Suprapubic skin (tissue), 4 donors: ENCODE results near the gene GDF2. TPM values are rescaled to one million over a fixed set of nuclear protein-coding genes. Genes with fewer than 3 reads are reported as not detected.

Experiments
- DNase-seq, 2 donors: peaks; one replicate each; pipeline ENCODE4 v3.0.0-alpha.2; 2019; ENCODE audit warnings: low spot score in 2 of 2
- H3K27ac ChIP-seq: fragments of 200-600 bp; sonication (generic); one replicate; pipeline ENCODE4 v1.5.1; 2019
- H3K27me3 ChIP-seq: fragments of 200-600 bp; sonication (generic); one replicate; pipeline ENCODE4 v1.5.1; 2019
- H3K36me3 ChIP-seq: fragments of 200-600 bp; sonication (generic); one replicate; pipeline ENCODE4 v1.5.1; 2019
- H3K4me1 ChIP-seq: fragments of 200-600 bp; sonication (generic); one replicate; pipeline ENCODE4 v1.5.1; 2019
- H3K4me3 ChIP-seq: fragments of 200-600 bp; sonication (generic); one replicate; pipeline ENCODE4 v1.5.1; 2019; ENCODE audit warnings: mild to moderate bottlenecking
- H3K9me3 ChIP-seq: fragments of 200-600 bp; sonication (generic); one replicate; pipeline ENCODE4 v1.5.1; 2019
- EP300 ChIP-seq: sonication (generic); formaldehyde crosslinking; IDR thresholded peaks from one replicate; pipeline ENCODE4 v1.6.1; 2017; ENCODE audit warnings: antibody characterized with exemption
- POLR2A ChIP-seq, 2 donors: fragments of 450-650 bp; IDR thresholded peaks; one replicate each; pipeline ENCODE4 v1.6.1; 2017; ENCODE audit warnings: antibody characterized with exemption in 2 of 2, mild to moderate bottlenecking in 2 of 2, moderate library complexity in 2 of 2
- POLR2AphosphoS5 ChIP-seq, 3 donors: sonication (generic); formaldehyde crosslinking; IDR thresholded peaks; one replicate each; pipeline ENCODE4 v1.6.1; 2017; ENCODE audit warnings: antibody characterized with exemption in 3 of 3
- WGBS: methylation state at CpG from one replicate; pipeline ENCODE4 v1.1.5; 2018; 5-methylcytosine and 5-hydroxymethylcytosine counted together
- total RNA-seq, 4 donors: library from RNA; depleted of rRNA; stranded (reverse); fragments of >200 nt; gene quantifications; one replicate each; pipeline ENCODE4 v1.1.0, GENCODE V29; 2016
- TF ChIP-seq, protein P1 (sequence below), 2 donors: fragments of 200-600 bp in 1 of 2; fragments of 450-650 bp in 1 of 2; sonication (generic) in 1 of 2; IDR thresholded peaks; one replicate each; pipeline ENCODE4 v1.5.1; 2016 to 2019; ENCODE audit warnings: antibody characterized with exemption in 2 of 2, mild to moderate bottlenecking in 1 of 2, moderate library complexity in 1 of 2

GDF2 gene
- total RNA-seq, 4 donors from 2014 or later, result not detected

- Histone ChIP-seq H3K9me3 (no peaks in the 10 kb centered on the region), H3K27ac (no peak overlapping the region), H3K4me1 (no peaks in the 10 kb centered on the region), H3K4me3 (no peak overlapping the region), H3K27me3 (peaks cover 12% of the 10 kb centered on the region), H3K36me3 (no peaks in the 10 kb centered on the region)
- WGBS, result 92% methylated on average over 6 of the region's 6 CpGs
- TF ChIP-seq POLR2AphosphoS5 (IDR thresholded peaks at IDR 0.05), result no peak
- TF ChIP-seq POLR2A (IDR thresholded peaks at IDR 0.05), result no peak
- TF ChIP-seq, protein P1, sequence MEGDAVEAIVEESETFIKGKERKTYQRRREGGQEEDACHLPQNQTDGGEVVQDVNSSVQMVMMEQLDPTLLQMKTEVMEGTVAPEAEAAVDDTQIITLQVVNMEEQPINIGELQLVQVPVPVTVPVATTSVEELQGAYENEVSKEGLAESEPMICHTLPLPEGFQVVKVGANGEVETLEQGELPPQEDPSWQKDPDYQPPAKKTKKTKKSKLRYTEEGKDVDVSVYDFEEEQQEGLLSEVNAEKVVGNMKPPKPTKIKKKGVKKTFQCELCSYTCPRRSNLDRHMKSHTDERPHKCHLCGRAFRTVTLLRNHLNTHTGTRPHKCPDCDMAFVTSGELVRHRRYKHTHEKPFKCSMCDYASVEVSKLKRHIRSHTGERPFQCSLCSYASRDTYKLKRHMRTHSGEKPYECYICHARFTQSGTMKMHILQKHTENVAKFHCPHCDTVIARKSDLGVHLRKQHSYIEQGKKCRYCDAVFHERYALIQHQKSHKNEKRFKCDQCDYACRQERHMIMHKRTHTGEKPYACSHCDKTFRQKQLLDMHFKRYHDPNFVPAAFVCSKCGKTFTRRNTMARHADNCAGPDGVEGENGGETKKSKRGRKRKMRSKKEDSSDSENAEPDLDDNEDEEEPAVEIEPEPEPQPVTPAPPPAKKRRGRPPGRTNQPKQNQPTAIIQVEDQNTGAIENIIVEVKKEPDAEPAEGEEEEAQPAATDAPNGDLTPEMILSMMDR (IDR thresholded peaks at IDR 0.05), result no peak
- no peak for TF ChIP-seq EP300
- DNase-seq, result peak in 1 of 2 donors; percentile 6
These were observed 11.3 kb downstream of the GDF2 start for GRCh38 chr10:47333532-47333931.

- Histone ChIP-seq H3K4me1 (no peaks in the 10 kb centered on the region), H3K4me3 (no peak overlapping the region), H3K9me3 (no peaks in the 10 kb centered on the region), H3K36me3 (no peaks in the 10 kb centered on the region), H3K27ac (no peak overlapping the region), H3K27me3 (peaks cover 15% of the 10 kb centered on the region)
- DNase-seq, result peak; percentile 37 to 42
- WGBS, result 80% methylated on average over 8 of the region's 8 CpGs
- TF ChIP-seq POLR2AphosphoS5 (IDR thresholded peaks at IDR 0.05) (no peak), POLR2A (IDR thresholded peaks at IDR 0.05) (no peak), EP300 (no peak)
- TF ChIP-seq, protein P1 (IDR thresholded peaks at IDR 0.05), result no peak
These were observed 12.4 kb downstream of the GDF2 start for GRCh38 chr10:47334466-47335295.

DNA sequence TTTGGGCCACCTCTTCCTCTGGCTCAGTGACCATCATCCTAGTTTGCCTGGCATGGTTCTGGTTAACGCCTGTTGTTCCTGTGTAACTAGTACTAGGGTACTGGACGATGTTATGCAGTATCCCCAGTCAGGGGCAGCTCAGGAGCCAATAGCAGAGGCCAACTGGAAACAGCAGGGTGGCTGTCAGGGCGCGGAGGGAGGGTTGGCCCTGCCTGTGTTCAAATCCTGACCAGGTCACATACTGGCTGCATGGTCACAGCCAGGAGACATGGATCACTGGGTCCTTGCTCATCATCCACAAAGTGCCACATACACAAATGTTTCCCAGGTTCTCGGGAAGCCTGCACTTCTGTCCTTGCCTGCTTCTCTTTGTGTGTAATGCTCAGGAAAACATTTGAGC, 13.7 kb downstream of the GDF2 start:
- peak; percentile 18 to 50 for DNase-seq
- no peak overlapping the region for H3K27ac ChIP-seq
- peaks cover 15% of the 10 kb centered on the region for H3K27me3 ChIP-seq
- no peaks in the 10 kb centered on the region for H3K4me1 ChIP-seq
- WGBS, result 92% methylated on average over 3 of the region's 5 CpGs
- no peaks in the 10 kb centered on the region for H3K36me3 ChIP-seq
- TF ChIP-seq POLR2AphosphoS5 (IDR thresholded peaks at IDR 0.05) (no peak), POLR2A (IDR thresholded peaks at IDR 0.05) (no peak)
- TF ChIP-seq, protein P1 (IDR thresholded peaks at IDR 0.05), result no peak
- no peaks in the 10 kb centered on the region for H3K9me3 ChIP-seq
- H3K4me3 ChIP-seq, result no peak overlapping the region

- Histone ChIP-seq H3K4me3 (no peak overlapping the region), H3K9me3 (no peaks in the 10 kb centered on the region), H3K27me3 (peaks cover 15% of the 10 kb centered on the region), H3K27ac (no peak overlapping the region), H3K36me3 (no peaks in the 10 kb centered on the region), H3K4me1 (no peaks in the 10 kb centered on the region)
- TF ChIP-seq EP300 (no peak), POLR2AphosphoS5 (IDR thresholded peaks at IDR 0.05) (no peak), POLR2A (IDR thresholded peaks at IDR 0.05) (no peak)
- TF ChIP-seq, protein P1 (IDR thresholded peaks at IDR 0.05), result no peak
- WGBS, result 74% methylated on average over 15 of the region's 15 CpGs
- peak; percentile 36 to 55 for DNase-seq
These were observed 14.3 kb downstream of the GDF2 start for GRCh38 chr10:47336387-47337134.

GRCh38 chr10:47337310-47337709, 15.1 kb downstream of the GDF2 start:
- DNase-seq, result no peak
- TF ChIP-seq, protein P1 (IDR thresholded peaks at IDR 0.05), result no peak
- TF ChIP-seq POLR2AphosphoS5 (IDR thresholded peaks at IDR 0.05), result no peak

More at GRCh38 chr10:47337310-47337709, 15.1 kb downstream of the GDF2 start:
- H3K27me3 ChIP-seq, result peaks cover 14% of the 10 kb centered on the region
- H3K4me3 ChIP-seq, result no peak overlapping the region
- H3K4me1 ChIP-seq, result no peaks in the 10 kb centered on the region
- H3K36me3 ChIP-seq, result no peaks in the 10 kb centered on the region
- WGBS, result 62% methylated on average over 4 of the region's 4 CpGs
- no peak overlapping the region for H3K27ac ChIP-seq
- H3K9me3 ChIP-seq, result no peaks in the 10 kb centered on the region
